GM19240 (cell line): ENCODE measurements around the gene ERVK3-1.
"Not testable (repeated sequence)": the region's sequence is repeated elsewhere in the genome, so short reads cannot be mapped to it uniquely, and the experiment has no call there.

Source experiments
- DNase-seq: peaks from one replicate; pipeline ENCODE4 v3.0.0; 2011; ENCODE audit warnings: low spot score; ENCODE audit not compliant: insufficient read length

The ERVK3-1 gene

DNA sequence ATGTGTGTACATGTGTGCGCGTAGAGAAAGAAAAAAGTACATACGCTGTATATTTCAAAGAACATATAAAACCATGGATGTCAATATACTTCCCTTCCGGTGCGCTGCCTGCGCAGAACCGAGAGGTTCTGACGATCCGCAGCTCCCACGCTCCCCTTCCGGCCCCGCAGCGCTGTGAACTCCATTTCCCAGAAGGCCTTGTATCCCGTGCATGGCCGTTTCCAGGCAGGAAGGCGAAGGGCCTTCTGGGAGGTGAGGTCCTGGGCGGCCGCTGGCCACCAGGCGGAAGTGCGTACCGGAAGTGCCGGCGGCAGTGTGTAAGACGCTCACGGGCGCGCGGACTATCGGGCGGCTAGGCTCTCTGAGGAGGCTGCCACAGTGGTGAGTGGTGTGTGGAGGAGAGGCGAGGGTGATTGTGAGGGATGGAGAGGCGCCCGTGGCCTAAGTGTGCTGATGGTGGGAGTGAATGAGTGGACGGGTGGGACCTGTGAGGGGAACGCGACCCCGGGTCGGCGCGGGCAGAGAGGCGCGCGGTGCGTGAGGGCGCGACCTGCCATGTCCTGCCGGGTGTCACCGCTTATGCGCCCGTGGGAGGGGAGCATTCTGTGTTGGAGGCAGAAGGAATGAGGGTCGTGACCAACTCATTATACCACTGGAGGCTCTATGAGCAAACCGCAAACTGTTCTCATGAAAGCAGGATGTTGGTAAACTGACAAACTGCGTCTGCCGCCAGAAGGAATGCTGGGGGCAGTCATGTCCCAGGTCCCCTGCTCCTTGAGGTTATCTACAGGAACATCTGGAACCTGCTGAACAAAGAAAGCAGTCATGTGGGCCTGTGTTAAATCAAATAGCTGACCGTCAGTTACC is at the start of gene ERVK3-1:
Gene ERVK3-1 (plus strand): TSS at position 313 of the 867 bp plus-strand sequence. CDS start 6,792 bp downstream, outside the sequence.
- DNase-seq = peak; percentile 96

GRCh38 chr19:58258259-58258658 is 46.9 kb upstream of the ERVK3-1 start:
- not testable (repeated sequence) for DNase-seq

- no peak for DNase-seq
These were observed 43.6 kb upstream of the ERVK3-1 start for GRCh38 chr19:58261600-58261967.

GRCh38 chr19:58261968-58262921 is 42.9 kb upstream of the ERVK3-1 start:
- no peak for DNase-seq

- no peak for DNase-seq
These were observed 42.3 kb upstream of the ERVK3-1 start for GRCh38 chr19:58262922-58263296.

DNA sequence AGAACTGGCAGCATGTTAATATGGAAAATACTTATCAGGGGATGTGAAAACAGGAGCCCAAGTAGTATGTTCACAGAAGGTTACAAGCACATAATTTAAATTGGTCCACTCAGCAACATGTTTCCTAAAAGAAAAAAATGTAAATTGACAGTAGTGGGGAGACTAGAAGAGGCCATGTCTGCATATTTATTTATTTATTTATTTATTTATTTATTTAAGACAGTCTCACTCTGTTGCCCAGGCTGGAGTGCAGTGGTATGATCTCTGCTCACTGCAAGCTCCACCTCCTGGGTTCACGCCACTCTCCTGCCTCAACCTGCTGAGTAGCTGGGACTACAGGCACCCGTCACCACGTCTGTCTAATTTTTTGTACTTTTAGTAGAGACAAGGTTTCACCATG is 40.1 kb upstream of the ERVK3-1 start:
- DNase-seq = no peak

DNA sequence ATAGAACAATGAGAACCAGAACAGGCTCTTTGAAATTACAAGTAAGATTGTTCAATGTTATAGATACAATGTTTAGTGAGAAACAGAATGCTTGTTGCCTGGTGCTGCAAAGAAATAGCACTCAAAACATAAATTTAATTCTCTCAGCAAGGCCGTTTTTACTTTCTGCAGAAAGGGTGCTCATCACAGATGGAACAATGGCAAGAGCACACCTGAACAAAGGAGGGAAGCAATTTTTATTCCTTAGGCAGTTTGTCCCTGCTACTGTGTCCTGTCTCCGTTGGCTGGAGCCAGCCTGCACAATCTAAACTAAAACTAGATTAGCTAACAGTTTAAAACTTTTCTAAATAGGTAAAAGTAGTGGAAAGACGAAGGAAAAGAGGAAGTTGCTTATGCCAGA is 36.8 kb upstream of the ERVK3-1 start:
- DNase-seq = no peak

DNA sequence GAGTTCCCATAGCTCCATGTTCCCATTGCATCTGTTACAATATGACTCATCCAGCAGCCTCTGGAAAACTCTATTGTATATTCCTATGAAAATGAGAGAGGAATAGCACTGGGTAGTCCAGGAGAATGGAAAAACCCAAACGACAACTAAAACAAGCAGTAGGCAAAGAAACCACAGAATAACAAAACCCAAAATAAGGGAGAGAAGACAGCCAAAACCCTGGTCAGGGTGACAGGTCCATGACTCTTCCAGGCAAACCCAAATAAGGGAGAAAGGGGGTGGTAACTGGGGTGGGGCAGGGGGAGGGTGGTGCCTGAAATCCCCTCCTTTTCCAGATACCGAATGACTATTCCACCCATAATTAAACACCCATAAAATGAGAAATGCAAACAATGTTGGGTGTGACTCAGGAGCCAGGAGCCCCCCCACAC is 30.4 kb upstream of the ERVK3-1 start:
- DNase-seq = no peak

DNA sequence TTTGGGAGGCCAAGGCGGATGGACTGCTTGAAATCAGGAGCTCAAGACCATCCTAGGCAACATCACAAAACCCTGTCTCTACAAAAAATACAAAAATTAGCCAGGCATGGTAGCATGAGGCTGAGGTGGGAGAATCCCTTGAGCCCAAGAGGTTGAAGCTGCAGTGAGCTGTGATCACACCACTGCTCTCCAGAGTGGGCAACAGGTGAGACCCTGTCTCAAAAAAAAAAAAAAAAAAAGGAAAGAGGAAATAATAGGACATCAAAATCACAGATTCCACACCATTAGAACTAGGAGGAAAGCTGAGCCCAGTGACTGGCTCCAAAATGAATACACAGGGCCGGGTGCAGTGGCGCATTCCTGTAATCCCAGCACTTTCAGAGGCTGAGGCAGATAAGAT is 29.6 kb upstream of the ERVK3-1 start:
- DNase-seq = no peak

GRCh38 chr19:58277197-58277596 is 28.0 kb upstream of the ERVK3-1 start:
- no peak for DNase-seq

DNA sequence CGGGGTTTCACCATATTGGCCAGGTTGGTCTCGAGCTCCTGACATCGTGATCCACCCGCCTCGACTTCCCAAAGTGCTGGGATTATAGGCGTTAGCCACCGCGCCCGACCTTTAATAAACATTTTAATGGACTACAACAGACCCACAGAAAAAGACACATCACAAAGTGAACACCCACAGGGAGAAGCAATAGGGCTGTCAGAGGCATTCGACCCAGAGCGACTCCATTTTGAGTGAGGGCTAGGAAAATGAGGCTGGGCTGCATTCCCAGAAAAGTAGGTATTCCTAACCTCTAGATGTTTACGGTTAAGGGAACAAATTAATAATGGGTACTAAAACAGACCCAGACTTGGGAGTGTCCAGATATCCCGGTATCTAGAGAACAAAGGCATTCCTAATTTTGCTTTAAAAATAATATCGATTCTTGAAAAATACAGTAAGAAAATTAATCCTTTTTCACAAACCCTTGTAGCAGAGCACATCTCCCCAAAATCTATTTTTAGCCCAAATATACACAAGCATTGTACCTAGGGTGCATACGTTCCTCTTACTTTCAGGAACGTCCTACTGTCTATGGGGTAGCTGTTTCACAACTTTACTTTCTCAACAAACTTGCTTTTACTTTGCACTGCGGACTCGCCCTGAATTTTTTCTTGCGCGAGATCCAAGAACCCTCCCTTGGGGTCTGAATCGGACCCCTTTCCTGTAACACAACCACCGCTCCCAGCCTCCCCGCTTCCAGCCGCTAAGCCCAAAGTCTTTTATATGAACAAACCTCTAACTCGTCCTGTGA is 27.2 kb upstream of the ERVK3-1 start:
- DNase-seq = no peak

- peak; percentile 100 for DNase-seq
These were observed 26.6 kb upstream of the ERVK3-1 start, which contains the start of gene ZNF8 for GRCh38 chr19:58278541-58279041. TSS of gene ZNF8 (plus strand) at chr19:58278955. CDS start at chr19:58279082, 127 bp downstream.

DNA sequence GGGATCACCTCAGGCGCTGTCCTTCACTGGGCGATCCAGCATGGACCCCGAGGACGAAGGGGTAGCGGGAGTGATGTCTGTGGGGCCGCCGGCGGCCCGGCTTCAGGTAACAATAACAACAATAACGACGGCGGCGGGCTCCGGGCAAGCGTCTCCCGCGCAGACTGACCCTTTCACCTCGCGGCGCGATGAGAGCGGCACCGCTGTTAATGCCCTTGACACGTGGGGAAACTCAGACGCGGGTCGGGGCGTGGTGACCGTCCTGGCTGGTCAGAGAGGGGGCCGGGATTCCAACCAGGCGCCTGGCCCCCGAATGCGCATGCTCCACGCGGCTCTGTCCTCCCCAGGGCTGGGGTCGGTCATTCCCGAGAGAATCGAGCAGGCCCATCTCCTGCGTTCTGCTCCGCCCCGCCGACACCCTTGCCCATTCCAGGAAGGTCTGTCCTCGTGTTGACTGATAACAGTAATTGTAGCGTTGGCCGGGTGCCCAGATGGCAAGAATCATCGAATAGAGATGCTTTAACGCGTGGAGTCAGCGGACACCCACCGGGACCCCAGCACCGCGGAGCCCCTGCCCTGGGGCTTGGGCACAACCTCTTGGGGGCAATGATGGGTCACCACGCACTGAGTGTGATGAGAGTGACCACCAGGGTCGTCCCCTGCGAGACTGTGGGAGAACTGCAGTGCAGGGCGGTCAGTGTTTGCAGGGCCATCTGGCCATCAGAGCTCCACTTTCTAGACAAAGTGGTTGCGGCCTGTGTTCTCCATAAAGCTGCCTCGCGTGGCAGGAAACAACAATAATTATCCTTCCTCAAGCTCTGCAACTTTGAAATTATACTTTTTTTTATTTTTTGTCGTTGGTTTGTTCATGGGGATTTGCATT is 25.9 kb upstream of the ERVK3-1 start:
- DNase-seq = peak; percentile 20

GRCh38 chr19:58279925-58280316 is 25.3 kb upstream of the ERVK3-1 start:
- no peak for DNase-seq

GRCh38 chr19:58284199-58284598 is 21.0 kb upstream of the ERVK3-1 start:
- no peak for DNase-seq

DNA sequence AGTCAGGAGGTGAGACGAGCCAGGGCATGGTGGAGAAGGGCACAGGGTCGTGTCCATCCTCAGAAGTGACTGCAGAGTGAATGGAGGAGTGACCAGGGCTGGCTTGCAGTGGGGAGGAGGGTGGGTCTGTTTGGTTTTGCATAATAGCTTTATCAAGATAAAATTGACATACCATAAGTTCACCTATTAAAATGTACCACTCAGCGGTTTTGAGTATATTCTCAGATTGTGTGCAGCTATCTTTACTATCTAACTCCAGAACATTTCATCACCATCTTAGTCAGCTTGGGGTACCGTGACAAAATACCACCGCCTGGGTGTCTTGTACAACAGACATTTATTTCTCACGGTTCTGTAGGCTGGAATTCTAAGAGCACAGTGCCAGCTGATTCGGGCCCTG is 13.2 kb upstream of the ERVK3-1 start:
- DNase-seq = no peak

DNA sequence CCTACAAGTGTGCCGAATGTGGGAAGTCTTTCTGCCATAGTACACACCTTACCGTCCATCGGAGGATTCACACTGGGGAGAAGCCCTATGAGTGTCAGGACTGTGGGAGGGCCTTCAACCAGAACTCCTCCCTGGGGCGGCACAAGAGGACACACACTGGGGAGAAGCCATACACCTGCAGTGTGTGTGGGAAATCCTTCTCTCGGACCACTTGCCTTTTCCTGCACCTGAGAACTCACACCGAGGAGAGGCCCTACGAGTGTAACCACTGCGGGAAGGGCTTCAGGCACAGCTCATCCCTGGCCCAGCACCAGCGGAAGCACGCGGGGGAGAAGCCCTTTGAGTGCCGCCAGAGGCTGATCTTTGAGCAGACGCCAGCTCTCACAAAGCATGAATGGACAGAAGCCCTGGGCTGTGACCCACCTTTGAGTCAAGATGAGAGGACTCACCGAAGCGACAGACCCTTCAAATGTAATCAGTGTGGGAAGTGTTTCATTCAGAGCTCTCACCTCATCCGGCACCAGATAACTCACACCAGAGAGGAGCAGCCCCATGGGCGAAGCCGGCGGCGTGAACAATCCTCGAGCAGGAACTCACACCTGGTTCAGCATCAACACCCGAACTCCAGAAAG is 10.3 kb upstream of the ERVK3-1 start:
- DNase-seq = no peak

DNA sequence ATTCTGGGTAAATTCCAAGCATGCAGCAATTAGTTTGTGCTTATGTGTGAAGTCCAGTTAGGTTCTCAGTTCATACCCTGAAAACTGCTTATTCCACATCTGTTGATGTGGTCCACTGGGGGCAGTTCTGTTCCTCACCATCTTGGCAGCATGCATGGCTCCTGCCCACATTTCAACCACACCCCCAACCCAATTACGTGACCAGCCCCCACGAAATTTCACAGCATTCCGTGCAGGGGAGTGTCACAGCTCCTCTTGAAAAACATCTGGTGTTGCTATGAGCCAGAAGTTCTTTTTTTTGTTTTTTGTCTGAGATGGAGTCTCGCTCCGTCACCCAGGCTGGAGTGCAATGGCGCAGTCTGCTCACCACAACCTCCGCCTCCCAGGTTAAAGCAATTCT is 9.1 kb upstream of the ERVK3-1 start:
- DNase-seq = no peak

DNA sequence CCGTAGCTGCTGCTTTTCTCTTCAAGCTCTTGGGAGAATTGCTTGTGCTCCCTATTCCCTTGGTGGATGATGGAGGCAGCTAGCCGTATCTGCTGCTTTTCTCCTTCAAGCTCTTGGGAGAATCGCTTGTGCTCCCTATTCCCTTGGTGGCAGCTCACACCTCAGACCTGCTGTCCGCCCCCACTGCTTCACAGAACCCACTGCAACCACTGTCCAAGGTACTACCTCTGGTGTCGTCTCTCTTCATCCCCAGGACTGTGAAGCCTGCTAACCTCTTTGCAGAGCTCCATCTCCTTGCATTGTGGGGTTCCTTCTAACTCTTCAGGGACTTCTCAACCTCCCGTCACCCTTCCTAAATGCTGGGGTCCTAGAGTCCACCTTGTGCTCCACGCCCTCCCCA is 4.6 kb upstream of the ERVK3-1 start:
- DNase-seq = no peak

GRCh38 chr19:58304255-58304654 is 922 bp upstream of the ERVK3-1 start:
- no peak for DNase-seq
